HCT116 (cell line): Measurements from ENCODE around the gene SYF2. TPM values are rescaled to one million over a fixed set of nuclear protein-coding genes. Genes with fewer than 3 reads are reported as not detected.

Experiments
- ATAC-seq: fragments of 200-7000 bp; cut with Tn5 transposase; 2 replicates; pipeline ENCODE4 v1.9.1; 2020; ENCODE audit warnings: mild to moderate bottlenecking, moderate library complexity
- BruUV-seq: library from RNA; stranded (reverse); fragments of 400-500 nt; replicated peaks from 2 replicates; lab custom pipeline; 2021; lab: Mats Ljungman, UMichigan
- CTCF ChIA-PET: fragments of 300-600 bp; sonication (Branson Sonifier 250); formaldehyde crosslinking; loops from one replicate; lab custom pipeline; 2021; ENCODE audit warnings: antibody characterized with exemption; lab: Charles Lee
- POLR2A ChIA-PET: fragments of 300-600, 350-600 bp; sonication (Branson Sonifier 250); formaldehyde crosslinking; loops from one replicate; lab custom pipeline; 2021; ENCODE audit warnings: antibody characterized with exemption; lab: Charles Lee
- RAD21 ChIA-PET, 2 experiments: fragments of 300-600 bp; sonication (Branson Sonifier 250); formaldehyde crosslinking; loops; one replicate each; lab custom pipeline; 2023; ENCODE audit warnings: low total read pairs in 2 of 2; ENCODE audit not compliant: uncharacterized antibody in 2 of 2, unreplicated experiment in 2 of 2, low non-redundant PET in 1 of 2; lab: Charles Lee
- DNase-seq: peaks from one replicate; pipeline ENCODE4 v3.0.0-alpha.2; 2010; ENCODE audit warnings: low read depth, low spot score
- H2AFZ ChIP-seq: fragments of 200-600 bp; shearing (Covaris generic), sonication (generic); 2 replicates; pipeline ENCODE4 v1.6.1; 2017; ENCODE audit warnings: low read depth, mixed run types, mixed read lengths, antibody characterized with exemption, low read length; ENCODE audit not compliant: poor library complexity, severe bottlenecking
- H3K27ac ChIP-seq: 2 replicates; pipeline ENCODE4 v1.5.1; 2012; ENCODE audit warnings: low read depth, low read length
- H3K27me3 ChIP-seq: fragments of 200-600 bp; sonication (generic); 2 replicates; pipeline ENCODE4 v1.6.1; 2016; ENCODE audit warnings: mixed run types, low read length, mixed read lengths; ENCODE audit not compliant: insufficient read depth
- H3K36me3 ChIP-seq, 2 experiments: fragments of 200-500 bp in 1 of 2; fragments of 200-600 bp in 1 of 2; sonication (Bioruptor generic) in 1 of 2; sonication (generic) in 1 of 2; 2 replicates each; pipeline versions ENCODE4 v1.5.1 to v1.6.1; 2014 to 2016; ENCODE audit warnings: low read length in 2 of 2, inconsistent platforms in 1 of 2, mixed read lengths in 1 of 2, mixed run types in 1 of 2; ENCODE audit not compliant: insufficient read depth in 2 of 2, control insufficient read depth in 1 of 2
- H3K4me1 ChIP-seq, 2 experiments: fragments of 200-600 bp in 1 of 2; sonication (generic) in 1 of 2; 2 replicates each; pipeline versions ENCODE4 v1.5.1 to v1.6.1; 2012 to 2017; ENCODE audit warnings: low read length in 2 of 2, inconsistent platforms in 1 of 2, mild to moderate bottlenecking in 1 of 2, mixed read lengths in 1 of 2, mixed run types in 1 of 2, moderate library complexity in 1 of 2; ENCODE audit not compliant: insufficient read depth in 2 of 2, control insufficient read depth in 1 of 2
- H3K4me2 ChIP-seq: fragments of 200-600 bp; sonication (generic); 2 replicates; pipeline ENCODE4 v1.6.1; 2017; ENCODE audit warnings: mixed run types, low read length, mixed read lengths
- H3K4me3 ChIP-seq, 2 experiments: fragments of 200-600 bp in 1 of 2; sonication (generic) in 1 of 2; replicated peaks in 1 of 2; 2 replicates each; pipeline ENCODE4 v1.5.1; 2011 to 2016; ENCODE audit warnings: low read length in 2 of 2, control low read depth in 1 of 2, low read depth in 1 of 2, mild to moderate bottlenecking in 1 of 2, mixed read lengths in 1 of 2, mixed run types in 1 of 2
- H3K79me2 ChIP-seq: fragments of 200-600 bp; sonication (generic); 2 replicates; pipeline ENCODE4 v1.6.1; 2017; ENCODE audit warnings: mild to moderate bottlenecking, mixed run types, low read length, moderate library complexity, mixed read lengths; ENCODE audit not compliant: insufficient read depth
- H3K9ac ChIP-seq: fragments of 200-600 bp; sonication (generic); 2 replicates; pipeline ENCODE4 v1.6.1; 2016; ENCODE audit warnings: low read length, mixed read lengths
- H3K9me2 ChIP-seq: fragments of 200-600 bp; sonication (generic), shearing (Covaris generic); 2 replicates; pipeline ENCODE4 v1.6.1; 2017; ENCODE audit warnings: mixed run types, mild to moderate bottlenecking, moderate library complexity; ENCODE audit not compliant: insufficient read depth
- H3K9me3 ChIP-seq, 2 experiments: fragments of 200-500 bp in 1 of 2; fragments of 200-600 bp in 1 of 2; sonication (Bioruptor generic) in 1 of 2; sonication (generic) in 1 of 2; 2 replicates each; pipeline ENCODE4 v1.6.1; 2014 to 2017; ENCODE audit warnings: low read length in 2 of 2, mixed read lengths in 2 of 2, inconsistent platforms in 1 of 2, low read depth in 1 of 2, mild to moderate bottlenecking in 1 of 2, mixed run types in 1 of 2, moderate library complexity in 1 of 2; ENCODE audit not compliant: control insufficient read depth in 1 of 2, insufficient read depth in 1 of 2
- H4K20me1 ChIP-seq: fragments of 200-600 bp; sonication (generic), shearing (Covaris generic); 2 replicates; pipeline ENCODE4 v1.6.1; 2017; ENCODE audit warnings: mixed run types, mild to moderate bottlenecking, moderate library complexity; ENCODE audit not compliant: insufficient read depth
- CEBPB ChIP-seq: IDR thresholded peaks from 2 replicates; pipeline ENCODE4 v1.6.1; 2012; ENCODE audit warnings: low read depth
- EGR1 ChIP-seq: IDR thresholded peaks from 2 replicates; pipeline ENCODE4 v1.6.1; 2012; ENCODE audit warnings: low read depth
- FOSL1 ChIP-seq: IDR thresholded peaks from 2 replicates; pipeline ENCODE4 v1.6.1; 2012; ENCODE audit warnings: low read depth
- POLR2A ChIP-seq: IDR thresholded peaks from 2 replicates; pipeline ENCODE4 v1.7.0; 2011; ENCODE audit warnings: borderline replicate concordance; ENCODE audit not compliant: insufficient read depth, insufficient read length; ENCODE audit errors: extremely low read depth
- POLR2AphosphoS5 ChIP-seq: IDR thresholded peaks from 2 replicates; pipeline ENCODE4 v1.6.1; 2011; ENCODE audit warnings: mild to moderate bottlenecking, low read depth, low read length, moderate library complexity
- RAD21 ChIP-seq: IDR thresholded peaks from 2 replicates; pipeline ENCODE4 v1.6.1; 2012; ENCODE audit warnings: low read depth, mild to moderate bottlenecking
- ZNF274 ChIP-seq: fragments of 200-500 bp; sonication (Bioruptor generic); IDR thresholded peaks from 2 replicates; pipeline ENCODE4 v1.6.1; 2014; ENCODE audit warnings: mild to moderate bottlenecking, low read depth, low read length, inconsistent platforms
- intact Hi-C: fragments of 100-400 bp; cut with micrococcal nuclease; formaldehyde crosslinking; loops from 2 replicates; pipeline ENCODE4 v1.10.0; 2022
- total RNA-seq: library from RNA; stranded (reverse); gene quantifications from one replicate; pipeline ENCODE4 v1.2.1, GENCODE V29; 2021; ENCODE audit not compliant: unreplicated experiment
- TF ChIP-seq, protein P1 (sequence below), 3 experiments: fragments of 200-600 bp in 1 of 3; sonication (generic) in 1 of 3; IDR thresholded peaks in 2 of 3; conservative IDR thresholded peaks in 1 of 3; 2 replicates each; pipeline ENCODE4 v1.5.1; 2012 to 2017; ENCODE audit warnings: low read depth in 2 of 3, low read length in 2 of 3, antibody characterized with exemption in 1 of 3, borderline replicate concordance in 1 of 3, control low read depth in 1 of 3, mild to moderate bottlenecking in 1 of 3, mixed read lengths in 1 of 3, mixed run types in 1 of 3, moderate library complexity in 1 of 3; ENCODE audit not compliant: insufficient read depth in 1 of 3
- TF ChIP-seq, protein P2 (sequence below): IDR thresholded peaks from 2 replicates; pipeline ENCODE4 v1.6.1; 2012
- TF ChIP-seq, protein P3 (sequence below): IDR thresholded peaks from 2 replicates; pipeline ENCODE4 v1.6.1; 2012; ENCODE audit warnings: low read depth
- TF ChIP-seq, protein P4 (sequence below): IDR thresholded peaks from 2 replicates; pipeline ENCODE4 v1.6.1; 2012

SYF2 gene
- total RNA-seq, 1 experiment from 2014 or later = 40.4 TPM

DNA sequence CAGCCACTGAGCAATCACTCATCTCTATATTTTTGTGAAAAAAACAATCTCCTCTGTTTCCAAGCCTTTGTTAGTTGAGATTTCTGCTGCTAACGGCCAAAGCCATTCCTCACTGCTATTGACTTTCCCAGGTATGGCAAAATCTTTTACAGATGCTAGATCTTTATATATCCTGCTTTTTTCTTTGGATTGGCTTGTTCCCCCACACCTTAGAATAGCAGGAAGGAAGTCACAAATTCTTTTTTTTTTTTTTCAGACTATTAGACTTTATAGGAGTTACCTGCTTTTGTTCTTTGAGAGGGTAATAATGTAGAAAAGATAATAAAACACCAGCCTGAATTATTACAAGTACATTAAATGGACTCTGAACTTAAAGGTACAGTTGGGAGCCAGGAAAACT lies 24.2 kb downstream of the SYF2 start:
- Histone ChIP-seq H3K4me3 (no peak overlapping the region), H3K9ac (no peak overlapping the region), H3K9me3 (no peaks in the 10 kb centered on the region), H3K4me1 (no peaks in the 10 kb centered on the region), H3K27ac (no peak overlapping the region), H3K27me3 (0 out of 2 replicates have a peak, but pooled peaks cover 3% of the 10 kb centered on the region), H3K9me2 (no peaks in the 10 kb centered on the region), H4K20me1 (no peaks in the 10 kb centered on the region), H3K79me2 (no peaks in the 10 kb centered on the region), H2AFZ (no peak overlapping the region), H3K4me2 (no peak overlapping the region), H3K36me3 (no peaks in the 10 kb centered on the region)
- DNase-seq (no peak), ATAC-seq (no peak)
- ChIA-PET CTCF (no interaction called here), RAD21 (no interaction called here), POLR2A (no interaction called here)
- no TSS peak for BruUV-seq
- intact Hi-C loops = loop anchor here (5.0 kb wide), 1 partner anchor 91 kb away; no protein-coding TSS in a partner anchor
- TF ChIP-seq, protein P1, sequence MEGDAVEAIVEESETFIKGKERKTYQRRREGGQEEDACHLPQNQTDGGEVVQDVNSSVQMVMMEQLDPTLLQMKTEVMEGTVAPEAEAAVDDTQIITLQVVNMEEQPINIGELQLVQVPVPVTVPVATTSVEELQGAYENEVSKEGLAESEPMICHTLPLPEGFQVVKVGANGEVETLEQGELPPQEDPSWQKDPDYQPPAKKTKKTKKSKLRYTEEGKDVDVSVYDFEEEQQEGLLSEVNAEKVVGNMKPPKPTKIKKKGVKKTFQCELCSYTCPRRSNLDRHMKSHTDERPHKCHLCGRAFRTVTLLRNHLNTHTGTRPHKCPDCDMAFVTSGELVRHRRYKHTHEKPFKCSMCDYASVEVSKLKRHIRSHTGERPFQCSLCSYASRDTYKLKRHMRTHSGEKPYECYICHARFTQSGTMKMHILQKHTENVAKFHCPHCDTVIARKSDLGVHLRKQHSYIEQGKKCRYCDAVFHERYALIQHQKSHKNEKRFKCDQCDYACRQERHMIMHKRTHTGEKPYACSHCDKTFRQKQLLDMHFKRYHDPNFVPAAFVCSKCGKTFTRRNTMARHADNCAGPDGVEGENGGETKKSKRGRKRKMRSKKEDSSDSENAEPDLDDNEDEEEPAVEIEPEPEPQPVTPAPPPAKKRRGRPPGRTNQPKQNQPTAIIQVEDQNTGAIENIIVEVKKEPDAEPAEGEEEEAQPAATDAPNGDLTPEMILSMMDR (IDR thresholded peaks at IDR 0.05 in 2 of 3, conservative IDR thresholded peaks at IDR 0.05 in 1 of 3; ENCODE audit: borderline replicate concordance in 1 of 3, insufficient read depth in 1 of 3, low read depth in 2 of 3, low read length in 2 of 3) = no peak
- TF ChIP-seq CEBPB (no peak), EGR1 (no peak), FOSL1 (no peak), POLR2A (no peak), POLR2AphosphoS5 (no peak), ZNF274 (no peak), RAD21 (no peak)
- TF ChIP-seq, protein P2, sequence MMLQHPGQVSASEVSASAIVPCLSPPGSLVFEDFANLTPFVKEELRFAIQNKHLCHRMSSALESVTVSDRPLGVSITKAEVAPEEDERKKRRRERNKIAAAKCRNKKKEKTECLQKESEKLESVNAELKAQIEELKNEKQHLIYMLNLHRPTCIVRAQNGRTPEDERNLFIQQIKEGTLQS = no peak
- TF ChIP-seq, protein P3, sequence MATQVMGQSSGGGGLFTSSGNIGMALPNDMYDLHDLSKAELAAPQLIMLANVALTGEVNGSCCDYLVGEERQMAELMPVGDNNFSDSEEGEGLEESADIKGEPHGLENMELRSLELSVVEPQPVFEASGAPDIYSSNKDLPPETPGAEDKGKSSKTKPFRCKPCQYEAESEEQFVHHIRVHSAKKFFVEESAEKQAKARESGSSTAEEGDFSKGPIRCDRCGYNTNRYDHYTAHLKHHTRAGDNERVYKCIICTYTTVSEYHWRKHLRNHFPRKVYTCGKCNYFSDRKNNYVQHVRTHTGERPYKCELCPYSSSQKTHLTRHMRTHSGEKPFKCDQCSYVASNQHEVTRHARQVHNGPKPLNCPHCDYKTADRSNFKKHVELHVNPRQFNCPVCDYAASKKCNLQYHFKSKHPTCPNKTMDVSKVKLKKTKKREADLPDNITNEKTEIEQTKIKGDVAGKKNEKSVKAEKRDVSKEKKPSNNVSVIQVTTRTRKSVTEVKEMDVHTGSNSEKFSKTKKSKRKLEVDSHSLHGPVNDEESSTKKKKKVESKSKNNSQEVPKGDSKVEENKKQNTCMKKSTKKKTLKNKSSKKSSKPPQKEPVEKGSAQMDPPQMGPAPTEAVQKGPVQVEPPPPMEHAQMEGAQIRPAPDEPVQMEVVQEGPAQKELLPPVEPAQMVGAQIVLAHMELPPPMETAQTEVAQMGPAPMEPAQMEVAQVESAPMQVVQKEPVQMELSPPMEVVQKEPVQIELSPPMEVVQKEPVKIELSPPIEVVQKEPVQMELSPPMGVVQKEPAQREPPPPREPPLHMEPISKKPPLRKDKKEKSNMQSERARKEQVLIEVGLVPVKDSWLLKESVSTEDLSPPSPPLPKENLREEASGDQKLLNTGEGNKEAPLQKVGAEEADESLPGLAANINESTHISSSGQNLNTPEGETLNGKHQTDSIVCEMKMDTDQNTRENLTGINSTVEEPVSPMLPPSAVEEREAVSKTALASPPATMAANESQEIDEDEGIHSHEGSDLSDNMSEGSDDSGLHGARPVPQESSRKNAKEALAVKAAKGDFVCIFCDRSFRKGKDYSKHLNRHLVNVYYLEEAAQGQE = no peak
- TF ChIP-seq, protein P4, sequence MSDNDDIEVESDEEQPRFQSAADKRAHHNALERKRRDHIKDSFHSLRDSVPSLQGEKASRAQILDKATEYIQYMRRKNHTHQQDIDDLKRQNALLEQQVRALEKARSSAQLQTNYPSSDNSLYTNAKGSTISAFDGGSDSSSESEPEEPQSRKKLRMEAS = no peak
